ENCODE measurements around the gene ZNF669.

Gene ZNF669

DNA sequence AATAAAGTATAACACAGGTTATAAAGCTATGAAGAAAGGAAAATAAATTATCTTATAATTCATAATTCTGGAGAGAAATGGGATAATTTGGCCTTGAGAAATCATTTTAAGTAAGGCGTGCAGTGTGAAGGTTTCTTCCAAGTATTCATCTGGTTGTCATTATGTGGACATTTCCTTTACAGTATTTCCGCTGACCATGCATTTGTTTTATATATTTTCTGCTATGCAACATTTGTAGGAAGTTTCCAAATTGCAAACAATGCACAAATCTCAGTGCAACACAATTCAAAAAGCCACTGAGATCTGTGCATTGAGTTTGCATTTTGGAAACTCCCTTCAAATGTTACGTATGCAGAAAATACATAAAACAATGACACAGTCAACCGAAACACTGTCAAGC, 43.4 kb downstream of the ZNF669 start:
- DNase-seq (ENCODE audit: low spot score): no peak

DNA sequence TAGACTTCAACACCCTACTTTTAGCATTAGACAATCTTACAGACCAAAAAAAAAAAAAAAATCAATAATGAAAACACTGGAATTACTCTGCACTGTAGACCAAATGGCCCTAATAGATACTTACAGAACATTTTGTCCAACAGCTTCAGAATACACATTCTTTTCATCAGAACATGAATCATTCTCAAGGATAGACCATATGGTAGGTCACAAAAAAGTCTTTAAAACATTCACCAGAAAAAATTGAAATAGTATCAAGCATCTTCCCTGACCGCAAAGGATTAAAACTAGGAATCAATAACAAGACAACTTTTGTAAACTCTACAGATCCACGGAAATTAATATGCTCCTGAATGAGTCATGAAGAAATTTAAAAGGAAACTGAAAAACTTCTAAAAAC, 48.1 kb downstream of the ZNF669 start:
- DNase-seq (ENCODE audit: low spot score): no peak

DNA sequence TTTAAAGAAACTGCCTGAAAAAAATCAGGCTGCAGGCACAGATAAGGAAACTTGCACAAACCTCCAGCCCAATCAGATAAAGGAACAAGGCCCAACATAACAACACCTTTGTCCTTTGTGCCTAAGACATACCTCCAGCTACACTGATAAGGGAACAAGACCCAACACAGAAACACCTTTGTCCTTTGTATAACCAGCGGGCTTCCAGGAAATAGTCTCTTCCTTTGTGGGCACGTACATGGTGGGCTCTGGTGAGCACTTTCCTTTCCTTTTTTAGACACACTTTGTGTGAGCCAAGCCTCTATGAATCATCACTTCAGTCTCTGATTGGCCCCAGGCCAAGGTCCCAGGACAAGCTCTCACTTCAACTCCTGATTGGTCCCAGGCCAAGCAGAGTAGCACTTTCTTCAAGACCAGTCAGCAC, 49.2 kb downstream of the ZNF669 start:
- no peak for DNase-seq (ENCODE audit: low spot score)
